ENCODE data around the gene EXOC2. TPM values are rescaled to one million over a fixed set of nuclear protein-coding genes. Genes with fewer than 3 reads are reported as not detected.

Gene EXOC2
- total RNA-seq, 1 experiment from 2014 or later, result 24.5 TPM

DNA sequence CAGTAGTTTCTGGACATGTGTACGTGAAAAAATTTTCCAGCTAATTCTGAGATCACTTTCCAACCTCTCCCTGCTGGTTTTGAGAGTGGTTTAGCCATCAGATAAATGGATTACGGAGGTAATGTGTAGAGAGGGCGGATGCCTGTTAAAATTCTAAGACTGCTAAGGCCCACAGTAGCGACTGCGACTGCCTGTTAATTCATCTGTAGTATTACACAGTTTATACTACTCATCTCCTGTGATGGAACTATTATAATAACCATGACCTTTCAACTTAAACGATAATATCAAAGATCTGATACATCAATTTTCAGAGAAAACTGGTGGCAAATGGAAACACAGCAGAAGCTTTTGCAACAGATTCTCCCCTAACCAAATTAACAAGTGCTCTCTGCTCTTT is 199.1 kb downstream of the EXOC2 start:
- Histone ChIP-seq H3K79me2 (ENCODE audit: insufficient read depth, low read length) (no peaks in the 10 kb centered on the region), H3K4me3 (replicated peaks in 1 of 2; ENCODE audit: low read depth in 1 of 2, low read length in 2 of 2) (no peak overlapping the region), H3K9me2 (ENCODE audit: insufficient read depth) (no peaks in the 10 kb centered on the region), H4K20me1 (ENCODE audit: insufficient read depth) (no peaks in the 10 kb centered on the region), H3K27me3 (ENCODE audit: insufficient read depth, low read length) (no peaks in the 10 kb centered on the region), H3K4me1 (ENCODE audit: control insufficient read depth in 1 of 2, insufficient read depth in 2 of 2, low read length in 2 of 2) (no peaks in the 10 kb centered on the region), H3K9ac (ENCODE audit: low read length) (no peak overlapping the region), H3K4me2 (ENCODE audit: low read length) (no peak overlapping the region), H3K36me3 (ENCODE audit: control insufficient read depth in 1 of 2, insufficient read depth in 2 of 2, low read length in 2 of 2) (peaks cover 0 to 7% of the 10 kb centered on the region in 2 experiments; a peak in 1 of 4 replicates), H3K9me3 (ENCODE audit: control insufficient read depth in 1 of 2, insufficient read depth in 1 of 2, low read depth in 1 of 2, low read length in 2 of 2) (no peaks in the 10 kb centered on the region), H3K27ac (ENCODE audit: low read depth, low read length) (no peak overlapping the region), H2AFZ (ENCODE audit: low read depth, low read length, poor library complexity, severe bottlenecking) (no peak overlapping the region)
- intact Hi-C loops (cut with micrococcal nuclease), result no loop called here
- BruUV-seq (replicated peaks), result no TSS peak
- DNase-seq (ENCODE audit: low read depth, low spot score) (no peak), ATAC-seq (no peak)
- ChIA-PET RAD21 (ENCODE audit: low non-redundant PET in 1 of 2, low total read pairs in 2 of 2, uncharacterized antibody in 2 of 2, unreplicated experiment in 2 of 2) (no interaction called here), CTCF (no interaction called here), POLR2A (no interaction called here)
- TF ChIP-seq, protein P1, sequence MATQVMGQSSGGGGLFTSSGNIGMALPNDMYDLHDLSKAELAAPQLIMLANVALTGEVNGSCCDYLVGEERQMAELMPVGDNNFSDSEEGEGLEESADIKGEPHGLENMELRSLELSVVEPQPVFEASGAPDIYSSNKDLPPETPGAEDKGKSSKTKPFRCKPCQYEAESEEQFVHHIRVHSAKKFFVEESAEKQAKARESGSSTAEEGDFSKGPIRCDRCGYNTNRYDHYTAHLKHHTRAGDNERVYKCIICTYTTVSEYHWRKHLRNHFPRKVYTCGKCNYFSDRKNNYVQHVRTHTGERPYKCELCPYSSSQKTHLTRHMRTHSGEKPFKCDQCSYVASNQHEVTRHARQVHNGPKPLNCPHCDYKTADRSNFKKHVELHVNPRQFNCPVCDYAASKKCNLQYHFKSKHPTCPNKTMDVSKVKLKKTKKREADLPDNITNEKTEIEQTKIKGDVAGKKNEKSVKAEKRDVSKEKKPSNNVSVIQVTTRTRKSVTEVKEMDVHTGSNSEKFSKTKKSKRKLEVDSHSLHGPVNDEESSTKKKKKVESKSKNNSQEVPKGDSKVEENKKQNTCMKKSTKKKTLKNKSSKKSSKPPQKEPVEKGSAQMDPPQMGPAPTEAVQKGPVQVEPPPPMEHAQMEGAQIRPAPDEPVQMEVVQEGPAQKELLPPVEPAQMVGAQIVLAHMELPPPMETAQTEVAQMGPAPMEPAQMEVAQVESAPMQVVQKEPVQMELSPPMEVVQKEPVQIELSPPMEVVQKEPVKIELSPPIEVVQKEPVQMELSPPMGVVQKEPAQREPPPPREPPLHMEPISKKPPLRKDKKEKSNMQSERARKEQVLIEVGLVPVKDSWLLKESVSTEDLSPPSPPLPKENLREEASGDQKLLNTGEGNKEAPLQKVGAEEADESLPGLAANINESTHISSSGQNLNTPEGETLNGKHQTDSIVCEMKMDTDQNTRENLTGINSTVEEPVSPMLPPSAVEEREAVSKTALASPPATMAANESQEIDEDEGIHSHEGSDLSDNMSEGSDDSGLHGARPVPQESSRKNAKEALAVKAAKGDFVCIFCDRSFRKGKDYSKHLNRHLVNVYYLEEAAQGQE (IDR thresholded peaks at IDR 0.05; ENCODE audit: low read depth), result no peak
- no peak for TF ChIP-seq EZH2 (IDR thresholded peaks at IDR 0.05)
- no peak for TF ChIP-seq FOSL1 (IDR thresholded peaks at IDR 0.05; ENCODE audit: low read depth)
- TF ChIP-seq CEBPB (IDR thresholded peaks at IDR 0.05; ENCODE audit: low read depth), result no peak
- TF ChIP-seq EZH2phosphoT487 (IDR thresholded peaks at IDR 0.05; ENCODE audit: borderline replicate concordance), result no peak
- TF ChIP-seq, protein P2, sequence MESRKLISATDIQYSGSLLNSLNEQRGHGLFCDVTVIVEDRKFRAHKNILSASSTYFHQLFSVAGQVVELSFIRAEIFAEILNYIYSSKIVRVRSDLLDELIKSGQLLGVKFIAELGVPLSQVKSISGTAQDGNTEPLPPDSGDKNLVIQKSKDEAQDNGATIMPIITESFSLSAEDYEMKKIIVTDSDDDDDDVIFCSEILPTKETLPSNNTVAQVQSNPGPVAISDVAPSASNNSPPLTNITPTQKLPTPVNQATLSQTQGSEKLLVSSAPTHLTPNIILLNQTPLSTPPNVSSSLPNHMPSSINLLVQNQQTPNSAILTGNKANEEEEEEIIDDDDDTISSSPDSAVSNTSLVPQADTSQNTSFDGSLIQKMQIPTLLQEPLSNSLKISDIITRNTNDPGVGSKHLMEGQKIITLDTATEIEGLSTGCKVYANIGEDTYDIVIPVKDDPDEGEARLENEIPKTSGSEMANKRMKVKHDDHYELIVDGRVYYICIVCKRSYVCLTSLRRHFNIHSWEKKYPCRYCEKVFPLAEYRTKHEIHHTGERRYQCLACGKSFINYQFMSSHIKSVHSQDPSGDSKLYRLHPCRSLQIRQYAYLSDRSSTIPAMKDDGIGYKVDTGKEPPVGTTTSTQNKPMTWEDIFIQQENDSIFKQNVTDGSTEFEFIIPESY (IDR thresholded peaks at IDR 0.05; ENCODE audit: extremely low read depth, insufficient replicate concordance, low read length), result no peak
- no peak for TF ChIP-seq RAD21 (IDR thresholded peaks at IDR 0.05; ENCODE audit: low read depth)
- no peak for TF ChIP-seq POLR2A (IDR thresholded peaks at IDR 0.05; ENCODE audit: borderline replicate concordance, extremely low read depth, insufficient read depth, insufficient read length)

All from HCT116 (cell line).